Gastrocnemius medialis (tissue), 4 donors: ENCODE measurements around the gene THBD.

Source experiments
- CTCF ChIP-seq, 5 experiments: fragments of 450-650 bp in 3 of 5; fragments of 200-600 bp in 2 of 5; sonication (generic) in 2 of 5; IDR thresholded peaks in 4 of 5; conservative IDR thresholded peaks in 1 of 5; 1 replicate in 4 of 5; 2 replicates in 1 of 5; pipeline ENCODE4 v1.5.1; 2016 to 2019; ENCODE audit warnings: antibody characterized with exemption in 5 of 5, mild to moderate bottlenecking in 3 of 5, moderate library complexity in 3 of 5
- POLR2A ChIP-seq, 2 donors: fragments of 450-650 bp; IDR thresholded peaks; one replicate each; pipeline ENCODE4 v1.6.1; 2017; ENCODE audit warnings: antibody characterized with exemption in 2 of 2, mild to moderate bottlenecking in 2 of 2, moderate library complexity in 2 of 2

- TF ChIP-seq POLR2A (IDR thresholded peaks at IDR 0.05) = no peak
- no peak for TF ChIP-seq CTCF (IDR thresholded peaks at IDR 0.05 in 4 of 5, conservative IDR thresholded peaks at IDR 0.05 in 1 of 5)
These were observed 35.4 kb upstream of the THBD start for GRCh38 chr20:23084845-23085365.
